Measurements from ENCODE around the gene EFHC2.

- no peak for TF ChIP-seq CTCF (IDR thresholded peaks at IDR 0.05; ENCODE audit: poor library complexity, severe bottlenecking)
- TF ChIP-seq EZH2 (IDR thresholded peaks at IDR 0.05; ENCODE audit: borderline replicate concordance, insufficient read depth, low read length, poor library complexity, severe bottlenecking): no peak
Measured at GRCh38 chrX:44239036-44239435, 104.4 kb downstream of the EFHC2 start.
